ENCODE measurements around the gene TNFRSF1A. TPM values are rescaled to one million over a fixed set of nuclear protein-coding genes. Genes with fewer than 3 reads are reported as not detected.

TNFRSF1A gene
- total RNA-seq, result 100 to 1,000 TPM in 1 of 2 donors, 10 to 100 TPM in 1; 36.9 to 144 TPM
- 100 to 1,000 TPM in 1 of 2 donors, 10 to 100 TPM in 1; 56.0 to 121 TPM for polyA plus RNA-seq

DNA sequence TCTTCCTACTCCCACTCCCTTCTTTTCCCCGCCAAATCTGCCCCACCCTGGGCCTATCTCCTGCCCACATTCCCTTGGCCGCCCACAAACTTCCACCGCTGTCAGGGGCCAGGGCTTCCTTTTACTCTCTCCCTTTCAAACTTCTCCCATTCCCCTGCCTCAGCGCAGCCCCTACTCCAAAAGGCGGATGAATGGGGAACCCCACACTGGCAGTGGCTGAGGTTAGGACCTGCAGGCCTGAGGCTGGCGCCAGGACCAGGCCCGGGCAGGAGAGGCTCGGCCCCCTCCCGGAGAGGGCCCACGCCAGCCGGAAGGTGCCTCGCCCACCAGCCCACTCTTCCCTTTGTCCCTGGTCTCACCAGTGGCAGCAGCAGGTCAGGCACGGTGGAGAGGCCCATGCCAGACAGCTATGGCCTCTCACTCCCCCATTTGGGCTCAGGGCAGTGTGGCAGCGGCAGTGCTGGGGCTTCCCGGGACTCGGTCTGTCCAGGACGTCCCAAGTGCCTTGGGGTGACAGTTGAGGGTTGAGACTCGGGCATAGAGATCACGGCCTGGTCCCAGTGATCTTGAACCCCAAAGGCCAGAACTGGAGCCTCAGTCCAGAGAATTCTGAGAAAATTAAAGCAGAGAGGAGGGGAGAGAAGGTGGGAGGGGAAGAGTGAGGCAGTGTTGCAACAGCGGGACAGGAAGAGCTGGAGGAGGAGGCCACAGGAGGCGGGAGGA is at the start of gene TNFRSF1A:
TNFRSF1A (minus strand) TSS at position 660 of the 723 bp plus-strand sequence; CDS start at position 398, 262 bp downstream.
- peak within 1 kb of the TSS; percentile 98 to 99 for H3K9ac ChIP-seq (ENCODE audit: low read depth in 1 of 2, low read length in 2 of 2)
- no peaks in the 10 kb centered on the region for H3K27me3 ChIP-seq (ENCODE audit: control insufficient read depth in 4 of 4, insufficient read depth in 4 of 4, low read length in 3 of 4)
- TF ChIP-seq RXRA (IDR thresholded peaks at IDR 0.05) (peak; percentile 59 to 72), HNF4G (IDR thresholded peaks at IDR 0.05) (no peak), NR2F2 (IDR thresholded peaks at IDR 0.05) (peak; percentile 68), JUND (IDR thresholded peaks at IDR 0.05) (no peak), RAD21 (IDR thresholded peaks at IDR 0.05) (peak; percentile 43 to 67), GABPA (IDR thresholded peaks at IDR 0.05 in 1 of 2, conservative IDR thresholded peaks at IDR 0.05 in 1 of 2) (peak in 1 of 2 donors; percentile 76), FOXA1 (IDR thresholded peaks at IDR 0.05) (no peak), HNF4A (conservative IDR thresholded peaks at IDR 0.05) (peak; percentile 59 to 64), TAF1 (conservative IDR thresholded peaks at IDR 0.05) (peak; percentile 32), YY1 (IDR thresholded peaks at IDR 0.05) (peak; percentile 67), FOXA2 (IDR thresholded peaks at IDR 0.05) (no peak), SP1 (IDR thresholded peaks at IDR 0.05) (peak; percentile 67), EGR1 (IDR thresholded peaks at IDR 0.05; ENCODE audit: low read depth in 2 of 2) (peak; percentile 27 to 45)
- TF ChIP-seq, protein P1, sequence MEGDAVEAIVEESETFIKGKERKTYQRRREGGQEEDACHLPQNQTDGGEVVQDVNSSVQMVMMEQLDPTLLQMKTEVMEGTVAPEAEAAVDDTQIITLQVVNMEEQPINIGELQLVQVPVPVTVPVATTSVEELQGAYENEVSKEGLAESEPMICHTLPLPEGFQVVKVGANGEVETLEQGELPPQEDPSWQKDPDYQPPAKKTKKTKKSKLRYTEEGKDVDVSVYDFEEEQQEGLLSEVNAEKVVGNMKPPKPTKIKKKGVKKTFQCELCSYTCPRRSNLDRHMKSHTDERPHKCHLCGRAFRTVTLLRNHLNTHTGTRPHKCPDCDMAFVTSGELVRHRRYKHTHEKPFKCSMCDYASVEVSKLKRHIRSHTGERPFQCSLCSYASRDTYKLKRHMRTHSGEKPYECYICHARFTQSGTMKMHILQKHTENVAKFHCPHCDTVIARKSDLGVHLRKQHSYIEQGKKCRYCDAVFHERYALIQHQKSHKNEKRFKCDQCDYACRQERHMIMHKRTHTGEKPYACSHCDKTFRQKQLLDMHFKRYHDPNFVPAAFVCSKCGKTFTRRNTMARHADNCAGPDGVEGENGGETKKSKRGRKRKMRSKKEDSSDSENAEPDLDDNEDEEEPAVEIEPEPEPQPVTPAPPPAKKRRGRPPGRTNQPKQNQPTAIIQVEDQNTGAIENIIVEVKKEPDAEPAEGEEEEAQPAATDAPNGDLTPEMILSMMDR (IDR thresholded peaks at IDR 0.05; ENCODE audit: low read depth, low read length, missing input control), result no peak
- TF ChIP-seq, protein P2, sequence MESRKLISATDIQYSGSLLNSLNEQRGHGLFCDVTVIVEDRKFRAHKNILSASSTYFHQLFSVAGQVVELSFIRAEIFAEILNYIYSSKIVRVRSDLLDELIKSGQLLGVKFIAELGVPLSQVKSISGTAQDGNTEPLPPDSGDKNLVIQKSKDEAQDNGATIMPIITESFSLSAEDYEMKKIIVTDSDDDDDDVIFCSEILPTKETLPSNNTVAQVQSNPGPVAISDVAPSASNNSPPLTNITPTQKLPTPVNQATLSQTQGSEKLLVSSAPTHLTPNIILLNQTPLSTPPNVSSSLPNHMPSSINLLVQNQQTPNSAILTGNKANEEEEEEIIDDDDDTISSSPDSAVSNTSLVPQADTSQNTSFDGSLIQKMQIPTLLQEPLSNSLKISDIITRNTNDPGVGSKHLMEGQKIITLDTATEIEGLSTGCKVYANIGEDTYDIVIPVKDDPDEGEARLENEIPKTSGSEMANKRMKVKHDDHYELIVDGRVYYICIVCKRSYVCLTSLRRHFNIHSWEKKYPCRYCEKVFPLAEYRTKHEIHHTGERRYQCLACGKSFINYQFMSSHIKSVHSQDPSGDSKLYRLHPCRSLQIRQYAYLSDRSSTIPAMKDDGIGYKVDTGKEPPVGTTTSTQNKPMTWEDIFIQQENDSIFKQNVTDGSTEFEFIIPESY (IDR thresholded peaks at IDR 0.05), result no peak
- TF ChIP-seq, protein P3, sequence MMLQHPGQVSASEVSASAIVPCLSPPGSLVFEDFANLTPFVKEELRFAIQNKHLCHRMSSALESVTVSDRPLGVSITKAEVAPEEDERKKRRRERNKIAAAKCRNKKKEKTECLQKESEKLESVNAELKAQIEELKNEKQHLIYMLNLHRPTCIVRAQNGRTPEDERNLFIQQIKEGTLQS (IDR thresholded peaks at IDR 0.05), result no peak
- TF ChIP-seq, protein P4, sequence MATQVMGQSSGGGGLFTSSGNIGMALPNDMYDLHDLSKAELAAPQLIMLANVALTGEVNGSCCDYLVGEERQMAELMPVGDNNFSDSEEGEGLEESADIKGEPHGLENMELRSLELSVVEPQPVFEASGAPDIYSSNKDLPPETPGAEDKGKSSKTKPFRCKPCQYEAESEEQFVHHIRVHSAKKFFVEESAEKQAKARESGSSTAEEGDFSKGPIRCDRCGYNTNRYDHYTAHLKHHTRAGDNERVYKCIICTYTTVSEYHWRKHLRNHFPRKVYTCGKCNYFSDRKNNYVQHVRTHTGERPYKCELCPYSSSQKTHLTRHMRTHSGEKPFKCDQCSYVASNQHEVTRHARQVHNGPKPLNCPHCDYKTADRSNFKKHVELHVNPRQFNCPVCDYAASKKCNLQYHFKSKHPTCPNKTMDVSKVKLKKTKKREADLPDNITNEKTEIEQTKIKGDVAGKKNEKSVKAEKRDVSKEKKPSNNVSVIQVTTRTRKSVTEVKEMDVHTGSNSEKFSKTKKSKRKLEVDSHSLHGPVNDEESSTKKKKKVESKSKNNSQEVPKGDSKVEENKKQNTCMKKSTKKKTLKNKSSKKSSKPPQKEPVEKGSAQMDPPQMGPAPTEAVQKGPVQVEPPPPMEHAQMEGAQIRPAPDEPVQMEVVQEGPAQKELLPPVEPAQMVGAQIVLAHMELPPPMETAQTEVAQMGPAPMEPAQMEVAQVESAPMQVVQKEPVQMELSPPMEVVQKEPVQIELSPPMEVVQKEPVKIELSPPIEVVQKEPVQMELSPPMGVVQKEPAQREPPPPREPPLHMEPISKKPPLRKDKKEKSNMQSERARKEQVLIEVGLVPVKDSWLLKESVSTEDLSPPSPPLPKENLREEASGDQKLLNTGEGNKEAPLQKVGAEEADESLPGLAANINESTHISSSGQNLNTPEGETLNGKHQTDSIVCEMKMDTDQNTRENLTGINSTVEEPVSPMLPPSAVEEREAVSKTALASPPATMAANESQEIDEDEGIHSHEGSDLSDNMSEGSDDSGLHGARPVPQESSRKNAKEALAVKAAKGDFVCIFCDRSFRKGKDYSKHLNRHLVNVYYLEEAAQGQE (IDR thresholded peaks at IDR 0.05), result peak; percentile 93
- TF ChIP-seq, protein P5, sequence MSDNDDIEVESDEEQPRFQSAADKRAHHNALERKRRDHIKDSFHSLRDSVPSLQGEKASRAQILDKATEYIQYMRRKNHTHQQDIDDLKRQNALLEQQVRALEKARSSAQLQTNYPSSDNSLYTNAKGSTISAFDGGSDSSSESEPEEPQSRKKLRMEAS (IDR thresholded peaks at IDR 0.05), result peak; percentile 79
- H3K36me3 ChIP-seq (ENCODE audit: control insufficient read depth in 4 of 4, insufficient read depth in 3 of 4, low read depth in 1 of 4, low read length in 3 of 4), result no peaks in the 10 kb centered on the region
- peak within 1 kb of the TSS; percentile 98 to 99 for H3K27ac ChIP-seq (ENCODE audit: low read depth in 1 of 2, low read length in 2 of 2)
- H3K4me1 ChIP-seq (ENCODE audit: control insufficient read depth in 4 of 4, insufficient read depth in 4 of 4, low read length in 3 of 4), result peaks cover 5 to 46% (median 32%) of the 10 kb centered on the region in 4 donors
- no peaks in the 10 kb centered on the region for H3K9me3 ChIP-seq (ENCODE audit: control insufficient read depth in 4 of 4, low read length in 3 of 4)
- WGBS, result 0% methylated on average over 21 of the region's 21 CpGs
- peak; percentile 53 for DNase-seq (ENCODE audit: low spot score)
- peak within 1 kb of the TSS; percentile 57 to 99 (median 95) for H3K4me3 ChIP-seq (ENCODE audit: low read depth in 1 of 3, low read length in 3 of 3)

Measured in liver (tissue), 9 donors.